GM12864 (cell line): ENCODE data around the gene NF1.

Experiments
- DNase-seq: peaks from one replicate; pipeline ENCODE4 v3.0.0-alpha.2; 2011; ENCODE audit warnings: low read depth
- H3K4me3 ChIP-seq: 2 replicates; pipeline ENCODE4 v1.5.1; 2011; ENCODE audit warnings: mild to moderate bottlenecking, low read depth, low read length, control low read depth
- TF ChIP-seq, protein P1 (sequence below): IDR thresholded peaks from 2 replicates; pipeline ENCODE4 v1.5.1; 2011; ENCODE audit warnings: low read depth, mild to moderate bottlenecking, moderate library complexity, low read length, control low read depth, inconsistent platforms; ENCODE audit errors: missing control alignments

Gene NF1

DNA sequence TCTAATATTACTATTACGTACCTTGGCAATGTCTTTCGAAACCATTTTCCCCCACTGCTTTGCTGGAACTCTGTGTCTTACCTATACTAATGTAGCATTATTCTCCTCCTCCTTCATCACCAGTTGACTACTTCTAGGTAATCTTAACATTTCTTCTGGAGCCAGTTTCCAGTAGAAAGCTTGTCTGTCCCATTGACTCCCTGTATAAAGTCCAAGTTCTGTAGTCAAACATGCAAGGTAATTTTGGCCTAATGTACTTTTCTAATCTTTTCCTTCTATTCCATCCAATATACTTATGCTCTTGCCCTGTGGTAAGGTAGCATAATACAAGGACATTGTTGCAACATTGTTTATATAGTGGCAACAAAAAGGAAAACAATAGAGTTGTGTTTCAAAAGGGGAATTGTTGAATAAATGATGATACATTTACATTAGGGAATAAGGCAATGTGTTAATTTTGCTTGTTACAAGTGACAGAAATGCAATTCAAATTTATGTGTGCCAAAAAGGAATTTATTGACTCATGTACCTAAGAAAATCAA is 174.3 kb downstream of the NF1 start:
- TF ChIP-seq, protein P1, sequence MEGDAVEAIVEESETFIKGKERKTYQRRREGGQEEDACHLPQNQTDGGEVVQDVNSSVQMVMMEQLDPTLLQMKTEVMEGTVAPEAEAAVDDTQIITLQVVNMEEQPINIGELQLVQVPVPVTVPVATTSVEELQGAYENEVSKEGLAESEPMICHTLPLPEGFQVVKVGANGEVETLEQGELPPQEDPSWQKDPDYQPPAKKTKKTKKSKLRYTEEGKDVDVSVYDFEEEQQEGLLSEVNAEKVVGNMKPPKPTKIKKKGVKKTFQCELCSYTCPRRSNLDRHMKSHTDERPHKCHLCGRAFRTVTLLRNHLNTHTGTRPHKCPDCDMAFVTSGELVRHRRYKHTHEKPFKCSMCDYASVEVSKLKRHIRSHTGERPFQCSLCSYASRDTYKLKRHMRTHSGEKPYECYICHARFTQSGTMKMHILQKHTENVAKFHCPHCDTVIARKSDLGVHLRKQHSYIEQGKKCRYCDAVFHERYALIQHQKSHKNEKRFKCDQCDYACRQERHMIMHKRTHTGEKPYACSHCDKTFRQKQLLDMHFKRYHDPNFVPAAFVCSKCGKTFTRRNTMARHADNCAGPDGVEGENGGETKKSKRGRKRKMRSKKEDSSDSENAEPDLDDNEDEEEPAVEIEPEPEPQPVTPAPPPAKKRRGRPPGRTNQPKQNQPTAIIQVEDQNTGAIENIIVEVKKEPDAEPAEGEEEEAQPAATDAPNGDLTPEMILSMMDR = no peak
- DNase-seq = no peak
- no peak overlapping the region for H3K4me3 ChIP-seq

DNA sequence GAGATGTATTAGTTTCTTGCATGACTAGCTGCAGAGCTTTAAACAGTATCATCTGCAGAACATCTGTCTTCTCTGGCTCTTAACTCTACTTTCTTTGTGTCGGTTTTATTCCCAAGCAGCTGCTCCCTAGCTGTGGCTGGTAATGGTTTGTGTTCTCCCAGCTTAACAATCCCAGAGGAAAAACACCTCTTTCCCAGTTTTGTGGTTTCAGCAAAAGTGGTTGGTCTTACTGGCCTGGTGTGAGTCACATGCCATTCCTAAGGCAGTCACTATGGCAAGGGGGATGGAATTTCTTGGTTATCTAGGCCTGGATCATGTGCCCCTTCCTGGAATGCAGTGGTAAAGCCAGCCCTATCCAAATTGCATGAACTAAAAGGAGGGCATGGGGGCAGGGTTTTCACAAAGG is 174.8 kb downstream of the NF1 start:
- DNase-seq = no peak
- no peak overlapping the region for H3K4me3 ChIP-seq
- TF ChIP-seq, protein P1 = no peak

DNA sequence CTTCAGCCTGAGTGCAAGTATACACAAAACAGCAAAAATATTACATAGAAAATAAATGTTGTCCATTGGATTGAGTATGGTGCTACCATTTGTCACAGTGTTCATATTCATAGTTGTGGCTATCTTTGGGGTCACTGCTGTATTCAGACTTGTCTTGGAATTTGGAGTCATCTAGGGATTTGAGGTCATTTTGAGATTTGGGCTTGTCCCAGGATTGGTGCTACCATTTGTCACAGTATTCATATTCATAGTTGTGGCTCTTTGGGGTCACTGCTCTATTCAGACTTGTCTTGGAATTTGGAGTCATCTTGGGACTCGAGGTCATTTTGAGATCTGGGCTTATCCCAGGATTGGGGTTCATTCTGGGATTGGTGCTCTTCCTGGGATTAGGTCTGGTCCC is 177.5 kb downstream of the NF1 start:
- no peak overlapping the region for H3K4me3 ChIP-seq
- DNase-seq = no peak
- TF ChIP-seq, protein P1 = no peak

DNA sequence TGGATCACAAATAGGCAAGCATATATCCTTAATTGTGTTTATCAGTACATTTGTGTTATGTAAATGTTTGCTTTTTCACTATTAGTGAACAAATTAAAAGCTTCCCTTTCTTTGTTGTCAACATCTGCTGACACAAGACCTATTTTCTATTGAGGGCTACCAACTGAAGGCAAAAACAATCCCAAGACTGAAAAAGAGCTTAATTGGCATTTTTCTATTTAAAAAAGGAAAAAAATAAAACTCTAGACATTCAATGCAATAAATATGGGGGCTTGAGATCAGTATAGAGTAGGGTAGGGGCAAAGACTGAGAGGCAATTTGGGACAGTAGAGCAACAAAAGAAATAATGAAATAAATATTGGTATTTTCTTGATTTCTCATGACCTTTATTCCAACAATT is 178.0 kb downstream of the NF1 start:
- H3K4me3 ChIP-seq = no peak overlapping the region
- DNase-seq = no peak
- TF ChIP-seq, protein P1 = no peak

DNA sequence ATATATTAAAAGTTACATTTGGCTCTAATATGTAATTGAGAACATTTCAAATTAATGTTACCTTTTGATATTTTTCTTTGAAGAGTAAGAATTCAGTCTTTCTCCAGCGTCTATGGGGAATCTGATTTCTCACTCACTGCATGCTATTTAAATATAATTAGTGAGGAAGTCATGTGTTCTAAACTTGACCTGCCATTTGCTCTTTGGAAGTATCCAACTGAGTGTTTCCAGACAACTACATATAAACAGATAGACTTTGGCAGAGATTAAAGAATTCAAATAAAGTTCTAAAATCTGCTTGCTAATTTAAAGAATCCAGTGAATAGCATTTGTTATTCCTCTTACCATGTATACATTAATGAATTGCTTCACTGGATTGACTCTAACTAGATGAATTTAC is 178.7 kb downstream of the NF1 start:
- DNase-seq = no peak
- TF ChIP-seq, protein P1 = no peak
- no peak overlapping the region for H3K4me3 ChIP-seq

DNA sequence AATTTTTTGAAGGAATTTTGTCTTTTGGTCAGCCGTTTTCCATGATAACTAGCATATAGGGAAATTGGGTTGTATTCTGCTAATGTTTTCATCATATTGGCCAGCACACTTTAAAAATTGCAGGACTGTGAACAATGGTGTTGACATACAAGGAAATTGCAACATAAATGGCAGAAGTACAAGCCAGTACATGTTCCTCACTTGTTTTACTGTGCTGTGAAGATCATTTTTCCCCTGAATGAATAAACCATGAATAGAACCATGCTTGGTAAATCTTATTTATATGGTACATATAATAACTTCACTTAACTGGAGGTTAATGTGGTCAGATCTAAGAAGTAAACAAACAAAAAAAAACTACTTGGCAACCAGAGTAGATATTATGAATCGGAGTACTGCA is 179.5 kb downstream of the NF1 start:
- TF ChIP-seq, protein P1 = no peak
- no peak for DNase-seq
- H3K4me3 ChIP-seq = no peak overlapping the region

DNA sequence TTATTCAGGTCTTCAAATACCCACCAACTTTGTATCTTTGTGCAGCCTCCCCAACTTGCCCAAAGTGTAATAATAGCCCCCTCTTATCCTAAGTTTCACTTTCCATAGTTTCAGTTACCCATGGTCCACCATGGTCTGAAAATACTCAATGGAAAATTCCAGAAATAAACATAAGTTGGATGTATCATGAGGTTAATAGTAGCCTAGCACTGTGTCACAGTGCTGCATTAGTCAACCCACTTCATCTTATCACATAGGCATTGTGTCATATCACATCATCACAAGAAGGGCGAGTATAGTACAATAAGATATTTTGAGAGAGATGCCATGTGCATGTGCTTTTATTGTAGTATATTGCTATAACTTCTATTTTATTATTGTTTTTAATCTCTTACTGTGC is 180.3 kb downstream of the NF1 start:
- H3K4me3 ChIP-seq = no peak overlapping the region
- TF ChIP-seq, protein P1 = no peak
- DNase-seq = no peak
